ENCODE measurements around the gene CARNS1.

DNA sequence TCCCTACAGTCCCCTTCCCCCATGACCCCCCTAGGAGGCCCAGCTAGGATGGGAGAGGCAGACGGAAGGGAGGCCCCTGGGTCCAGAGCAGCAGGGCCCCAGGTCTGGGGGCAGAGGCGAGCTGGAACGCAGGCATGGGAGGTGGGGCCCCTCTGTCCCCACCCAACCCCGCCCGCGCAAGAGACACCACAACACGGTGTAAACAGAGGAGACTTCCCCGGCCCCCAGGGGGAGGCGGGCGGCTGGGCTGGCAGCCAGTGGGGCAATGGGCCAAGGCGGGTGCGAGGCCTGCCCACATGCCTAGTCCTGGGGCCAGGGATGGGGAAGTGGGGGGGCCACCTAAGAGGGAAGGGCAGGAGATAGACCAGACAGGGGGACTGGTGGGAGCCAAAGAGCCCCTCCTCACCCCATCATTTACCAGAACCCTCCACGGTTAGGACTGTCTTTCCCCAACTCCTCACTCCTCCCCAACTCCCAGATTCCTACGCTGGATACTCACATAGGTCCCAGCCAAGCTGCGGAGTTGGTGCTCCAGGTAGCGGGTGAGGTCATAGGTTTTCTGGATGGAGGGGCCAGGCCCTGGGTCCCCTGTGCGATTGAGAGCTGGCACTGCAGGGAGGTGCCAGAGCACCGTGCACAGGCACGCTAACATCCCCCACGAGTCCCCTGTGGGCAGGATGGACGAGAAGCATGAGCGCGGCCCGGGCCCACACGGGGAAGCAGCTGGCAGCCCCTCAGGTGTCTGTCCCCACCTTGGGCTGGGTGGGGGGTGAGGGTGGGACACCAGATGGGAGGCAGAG lies 48.3 kb upstream of the CARNS1 start:
- TF ChIP-seq POLR2A (IDR thresholded peaks at IDR 0.05): no peak
- TF ChIP-seq POLR2AphosphoS5 (IDR thresholded peaks at IDR 0.05): no peak

All from breast epithelium (tissue), 3 donors.